WTC11 (cell line): ENCODE measurements around the gene DBT. TPM values are rescaled to one million over a fixed set of nuclear protein-coding genes. Genes with fewer than 3 reads are reported as not detected.
A peak's percentile ranks its signal among the peaks of the same experiment; 100 is the strongest.

Source experiments
- ATAC-seq: fragments of 200-7000 bp; cut with Tn5 transposase; 2 replicates; pipeline ENCODE4 v1.10.0; 2021; ENCODE audit warnings: mild to moderate bottlenecking, moderate library complexity
- Bru-seq: library from RNA; stranded (reverse); fragments of 400-500 nt; gene quantifications from one replicate; lab custom pipeline; 2021; lab: Mats Ljungman, UMichigan
- CTCF ChIA-PET: fragments of 300-600 bp; sonication (Branson Sonifier 250); formaldehyde crosslinking; loops from one replicate; lab custom pipeline; 2021; ENCODE audit warnings: antibody characterized with exemption; lab: Charles Lee
- POLR2A ChIA-PET: fragments of 350-600 bp; sonication (Branson Sonifier 250); formaldehyde crosslinking; loops from one replicate; lab custom pipeline; 2021; ENCODE audit warnings: antibody characterized with exemption; lab: Charles Lee
- DNase-seq: peaks from one replicate; pipeline ENCODE4 v3.0.0; 2021; ENCODE audit warnings: low spot score
- H3K27ac Mint-ChIP-seq: 2 replicates; pipeline ENCODE4 v1.8.0; 2021; ENCODE audit warnings: mixed read lengths
- H3K27me3 Mint-ChIP-seq: 2 replicates; pipeline ENCODE4 v1.8.0; 2021; ENCODE audit warnings: low read depth, mild to moderate bottlenecking, moderate library complexity, mixed read lengths
- H3K36me3 Mint-ChIP-seq: 2 replicates; pipeline ENCODE4 v1.8.0; 2021; ENCODE audit warnings: mixed read lengths
- H3K4me1 Mint-ChIP-seq: 2 replicates; pipeline ENCODE4 v1.8.0; 2022; ENCODE audit warnings: mixed read lengths
- H3K4me3 Mint-ChIP-seq: 2 replicates; pipeline ENCODE4 v1.8.0; 2021; ENCODE audit warnings: mild to moderate bottlenecking, moderate library complexity, mixed read lengths
- H3K9me3 Mint-ChIP-seq: 2 replicates; pipeline ENCODE4 v1.8.0; 2021; ENCODE audit warnings: mixed read lengths
- CREM ChIP-seq: sonication (generic); formaldehyde crosslinking; IDR thresholded peaks from 2 replicates; pipeline ENCODE4 v1.8.1; 2022; ENCODE audit warnings: mild to moderate bottlenecking, missing genetic modification reagents, moderate library complexity
- EMX1 ChIP-seq: fragments of 250-450 bp; sonication (Bioruptor Pico); IDR thresholded peaks from 2 replicates; pipeline ENCODE4 v1.8.0; 2021; ENCODE audit warnings: mild to moderate bottlenecking
- ERG ChIP-seq: fragments of 250-450 bp; sonication (Bioruptor Pico); IDR thresholded peaks from 2 replicates; pipeline ENCODE4 v1.8.0; 2021; ENCODE audit warnings: mild to moderate bottlenecking
- FOXJ3 ChIP-seq: sonication (generic); formaldehyde crosslinking; IDR thresholded peaks from 2 replicates; pipeline ENCODE4 v1.9.0; 2021; ENCODE audit warnings: missing genetic modification reagents, mild to moderate bottlenecking, borderline replicate concordance
- IRF1 ChIP-seq: sonication (generic); formaldehyde crosslinking; IDR thresholded peaks from 2 replicates; pipeline ENCODE4 v1.8.0; 2023; ENCODE audit warnings: missing genetic modification reagents
- JAZF1 ChIP-seq: fragments of 250-450 bp; sonication (Bioruptor Pico); IDR thresholded peaks from 2 replicates; pipeline ENCODE4 v1.9.0; 2021; ENCODE audit warnings: moderate library complexity, mild to moderate bottlenecking, inconsistent platforms
- JUN ChIP-seq: sonication (generic); formaldehyde crosslinking; IDR thresholded peaks from 2 replicates; pipeline ENCODE4 v1.8.0; 2023; ENCODE audit warnings: mild to moderate bottlenecking, missing genetic modification reagents
- MAX ChIP-seq: sonication (generic); formaldehyde crosslinking; IDR thresholded peaks from 2 replicates; pipeline ENCODE4 v1.8.0; 2022; ENCODE audit warnings: mild to moderate bottlenecking, missing genetic modification reagents
- NFATC4 ChIP-seq: fragments of 250-450 bp; sonication (Bioruptor Pico); IDR thresholded peaks from 2 replicates; pipeline ENCODE4 v1.9.0; 2021; ENCODE audit warnings: mild to moderate bottlenecking
- NFYB ChIP-seq: sonication (generic); formaldehyde crosslinking; conservative IDR thresholded peaks from 2 replicates; pipeline ENCODE4 v1.8.0; 2022; ENCODE audit warnings: low read depth, missing genetic modification reagents
- OVOL2 ChIP-seq: fragments of 250-450 bp; sonication (Bioruptor Pico); IDR thresholded peaks from 2 replicates; pipeline ENCODE4 v1.9.0; 2021; ENCODE audit warnings: mild to moderate bottlenecking, borderline replicate concordance
- PRDM15 ChIP-seq: sonication (generic); formaldehyde crosslinking; IDR thresholded peaks from 2 replicates; pipeline ENCODE4 v1.8.0; 2022; ENCODE audit warnings: missing genetic modification reagents
- PREB ChIP-seq: sonication (generic); formaldehyde crosslinking; IDR thresholded peaks from 2 replicates; pipeline ENCODE4 v1.8.1; 2022; ENCODE audit warnings: mild to moderate bottlenecking, missing genetic modification reagents, moderate library complexity, borderline replicate concordance
- RELA ChIP-seq: sonication (generic); formaldehyde crosslinking; IDR thresholded peaks from 2 replicates; pipeline ENCODE4 v1.8.1; 2022; ENCODE audit warnings: missing genetic modification reagents, mild to moderate bottlenecking, borderline replicate concordance
- RORB ChIP-seq: fragments of 250-450 bp; sonication (Bioruptor Pico); IDR thresholded peaks from 2 replicates; pipeline ENCODE4 v1.9.0; 2021; ENCODE audit warnings: mild to moderate bottlenecking
- SMAD3 ChIP-seq: sonication (generic); formaldehyde crosslinking; IDR thresholded peaks from 2 replicates; pipeline ENCODE4 v1.8.0; 2022; ENCODE audit warnings: missing genetic modification reagents, mild to moderate bottlenecking, borderline replicate concordance
- SMAD4 ChIP-seq: sonication (generic); formaldehyde crosslinking; IDR thresholded peaks from 2 replicates; pipeline ENCODE4 v1.8.0; 2022; ENCODE audit warnings: mild to moderate bottlenecking, missing genetic modification reagents
- SP1 ChIP-seq: sonication (generic); formaldehyde crosslinking; conservative IDR thresholded peaks from 2 replicates; pipeline ENCODE4 v1.8.1; 2022; ENCODE audit warnings: missing genetic modification reagents
- TEAD4 ChIP-seq: sonication (generic); formaldehyde crosslinking; IDR thresholded peaks from 2 replicates; pipeline ENCODE4 v1.8.0; 2022; ENCODE audit warnings: mild to moderate bottlenecking, missing genetic modification reagents
- ZBTB21 ChIP-seq: sonication (generic); formaldehyde crosslinking; IDR thresholded peaks from 2 replicates; pipeline ENCODE4 v1.8.1; 2023; ENCODE audit warnings: mild to moderate bottlenecking, missing genetic modification reagents, borderline replicate concordance
- ZNF121 ChIP-seq: sonication (generic); formaldehyde crosslinking; IDR thresholded peaks from 2 replicates; pipeline ENCODE4 v1.8.0; 2023; ENCODE audit warnings: missing genetic modification reagents
- ZNF219 ChIP-seq: sonication (generic); formaldehyde crosslinking; IDR thresholded peaks from 2 replicates; pipeline ENCODE4 v1.8.0; 2023; ENCODE audit warnings: missing genetic modification reagents, mild to moderate bottlenecking, borderline replicate concordance
- ZNF263 ChIP-seq: sonication (generic); formaldehyde crosslinking; IDR thresholded peaks from 2 replicates; pipeline ENCODE4 v1.8.1; 2022; ENCODE audit warnings: low read depth, mild to moderate bottlenecking, moderate library complexity, missing genetic modification reagents
- ZNF396 ChIP-seq: fragments of 250-450 bp; sonication (Bioruptor Pico); IDR thresholded peaks from 2 replicates; pipeline ENCODE4 v1.8.0; 2021; ENCODE audit warnings: mild to moderate bottlenecking, moderate library complexity, borderline replicate concordance
- ZNF416 ChIP-seq: fragments of 250-450 bp; sonication (Bioruptor Pico); IDR thresholded peaks from 2 replicates; pipeline ENCODE4 v1.9.0; 2021; ENCODE audit warnings: mild to moderate bottlenecking, inconsistent platforms
- ZNF423 ChIP-seq: fragments of 250-450 bp; sonication (Bioruptor Pico); IDR thresholded peaks from 2 replicates; pipeline ENCODE4 v2.1.2; 2022; ENCODE audit warnings: mild to moderate bottlenecking, moderate library complexity
- ZNF512 ChIP-seq: sonication (generic); formaldehyde crosslinking; IDR thresholded peaks from 2 replicates; pipeline ENCODE4 v1.8.1; 2022; ENCODE audit warnings: missing genetic modification reagents, borderline replicate concordance
- long read RNA-seq, 3 experiments: library from RNA in 1 of 3; library from capped mRNA in 1 of 3; library from polyadenylated mRNA in 1 of 3; unstranded in 2 of 3; stranded (forward) in 1 of 3; transcript quantifications; one replicate each; pipeline ENCODE4 v2.0.0, GENCODE V29; 2021
- total RNA-seq: library from RNA; stranded (reverse); gene quantifications from 3 replicates; pipeline ENCODE4 v1.2.3, GENCODE V29; 2021

Gene DBT
- total RNA-seq, result 20.1 to 22.9 TPM (median 21.6 TPM) in 3 replicates
- Bru-seq, nascent RNA, result percentile 86 among the genes with signal in this experiment
- long read RNA-seq, experiment 1, full-length matches to known transcripts, result 21 of 46 reads
- long read RNA-seq, experiment 1, partial matches to known transcripts, result 8 of 46 reads
- long read RNA-seq, experiment 1, other reads (novel, unspliced or antisense), result 17 of 46 reads
- long read RNA-seq, experiment 2, full-length matches to known transcripts, result 14 of 53 reads
- long read RNA-seq, experiment 2, partial matches to known transcripts, result 4 of 53 reads
- long read RNA-seq, experiment 2, other reads (novel, unspliced or antisense), result 35 of 53 reads
- long read RNA-seq, experiment 3, full-length matches to known transcripts, result 3 of 5 reads
- long read RNA-seq, experiment 3, partial matches to known transcripts, result 0 of 5 reads
- long read RNA-seq, experiment 3, other reads (novel, unspliced or antisense), result 2 of 5 reads

GRCh38 chr1:100249537-100250257 lies at the start of gene DBT:
Gene DBT (minus strand): TSS chr1:100249834. CDS start chr1:100249820, 14 bp downstream.
- H3K9me3 Mint-ChIP-seq, result no peaks in the 10 kb centered on the region
- peaks cover 12% of the 10 kb centered on the region for H3K4me1 Mint-ChIP-seq
- DNase-seq (peak; percentile 97), ATAC-seq (peak; percentile 100)
- peak within 1 kb of the TSS; percentile 70 for H3K27ac Mint-ChIP-seq
- H3K27me3 Mint-ChIP-seq, result no peaks in the 10 kb centered on the region
- ChIA-PET CTCF (interaction anchor here (1.0 to 2.3 kb wide), 6 partner anchors 16 to 214 kb away, joined by 3 to 10 read pairs (median 4); partner anchors contain the start of genes CDC14A and RTCA), POLR2A (interaction anchor here (0.8 to 3.4 kb wide), 6 partner anchors 12 to 117 kb away, joined by 4 to 32 read pairs (median 6); partner anchors contain the start of genes CDC14A, RTCA, SASS6 and TRMT13)
- H3K36me3 Mint-ChIP-seq, result no peaks in the 10 kb centered on the region
- no peak within 1 kb of the TSS for H3K4me3 Mint-ChIP-seq
- TF ChIP-seq ZNF263 (CRISPR knock-in tag) (no peak), PREB (CRISPR knock-in tag) (no peak), PRDM15 (CRISPR knock-in tag) (no peak), OVOL2 (CRISPR knock-in tag) (no peak), JUN (CRISPR knock-in tag) (no peak), TEAD4 (CRISPR knock-in tag) (0 out of 2 replicates have a peak, but pooled peaks have one; percentile 53), EMX1 (CRISPR knock-in tag) (no peak), ZNF219 (no peak), RORB (no peak), JAZF1 (CRISPR knock-in tag) (no peak), ZNF121 (CRISPR knock-in tag) (no peak), FOXJ3 (CRISPR knock-in tag) (no peak), NFYB (peak; percentile 60), ERG (CRISPR knock-in tag) (no peak), ZNF512 (CRISPR knock-in tag) (no peak), MAX (CRISPR knock-in tag) (peak; percentile 77), SMAD4 (CRISPR knock-in tag) (no peak), ZNF423 (CRISPR knock-in tag) (no peak), SP1 (CRISPR knock-in tag) (peak; percentile 88), RELA (CRISPR knock-in tag) (no peak), ZNF396 (no peak), NFATC4 (CRISPR knock-in tag) (no peak), IRF1 (CRISPR knock-in tag) (no peak), ZBTB21 (CRISPR knock-in tag) (no peak), CREM (CRISPR knock-in tag) (peak; percentile 66), ZNF416 (CRISPR knock-in tag) (0 out of 2 replicates have a peak, but pooled peaks have one; percentile 37), SMAD3 (no peak)
